NCI-H748 (cell line): ENCODE data around the gene RCAN1.
"Not testable (repeated sequence)": the region's sequence is repeated elsewhere in the genome, so short reads cannot be mapped to it uniquely, and the experiment has no call there.

Experiments used
- DNase-seq: peaks from one replicate; lab custom pipeline; 2025; ENCODE audit not compliant: unreplicated experiment; lab: John Stamatoyannopoulos, UW

Gene RCAN1

DNA sequence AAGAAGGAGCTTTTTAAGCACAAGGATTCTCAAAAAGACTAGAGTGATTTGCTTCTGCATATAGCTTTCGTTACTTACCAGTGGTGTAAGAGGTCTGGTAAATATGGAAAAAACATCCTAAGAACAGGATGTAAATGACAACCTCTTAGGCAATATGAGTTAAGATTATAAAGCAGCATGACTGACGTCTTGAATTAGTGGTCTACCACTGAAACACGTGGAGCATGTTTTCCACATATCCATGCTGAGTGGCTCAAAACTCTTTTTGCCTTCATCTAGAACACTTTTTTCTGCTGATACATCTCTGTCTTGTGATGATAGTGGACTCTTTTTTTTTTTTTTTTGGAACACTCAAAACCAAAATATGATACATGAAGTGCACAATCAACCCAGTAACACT, 44.6 kb downstream of the RCAN1 start:
- no peak for DNase-seq

- DNase-seq, result no peak
Measured at GRCh38 chr21:34569381-34569979, 45.4 kb downstream of the RCAN1 start.

DNA sequence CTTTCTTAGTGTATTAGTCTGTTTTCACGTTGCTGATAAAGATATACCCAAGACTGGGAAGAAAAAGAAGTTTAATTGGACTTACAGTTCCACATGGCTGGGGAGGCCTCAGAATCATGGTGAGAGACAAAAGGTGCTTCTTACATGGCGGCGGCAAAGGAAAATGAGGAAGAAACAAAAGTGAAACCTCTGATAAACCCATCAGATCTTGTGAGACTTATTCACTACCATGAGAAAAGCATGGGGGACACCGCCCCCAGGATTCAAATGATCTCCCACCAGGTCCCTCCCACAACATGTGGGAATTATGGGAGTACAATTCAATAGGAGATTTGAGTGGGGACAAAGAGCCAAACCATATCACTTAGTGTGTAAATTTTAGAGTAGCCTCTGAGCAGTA, 46.1 kb downstream of the RCAN1 start:
- DNase-seq, result not testable (repeated sequence)

GRCh38 chr21:34567604-34568155, 47.2 kb downstream of the RCAN1 start:
- DNase-seq, result no peak

GRCh38 chr21:34565238-34565637, 49.7 kb downstream of the RCAN1 start:
- DNase-seq, result no peak

DNA sequence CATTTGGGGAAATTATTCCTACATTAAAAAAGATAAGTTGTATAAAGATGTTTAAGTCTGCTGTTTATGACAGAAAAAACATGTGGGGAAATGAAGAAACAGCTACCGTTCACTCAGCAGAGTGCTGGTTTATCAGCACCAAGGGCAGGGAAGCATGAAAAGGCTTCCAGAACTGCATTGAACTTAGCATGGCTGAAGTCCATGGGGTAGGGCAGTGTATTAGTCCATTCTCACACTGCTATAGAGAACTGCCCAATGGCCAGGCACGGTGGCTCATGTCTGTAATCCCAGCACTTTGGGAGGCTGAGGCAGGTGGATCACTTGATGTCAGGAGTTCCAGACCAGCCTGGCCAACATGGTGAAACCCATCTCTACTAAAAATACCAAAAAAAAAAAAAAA, 51.5 kb downstream of the RCAN1 start:
- not testable (repeated sequence) for DNase-seq

GRCh38 chr21:34561806-34562205, 53.1 kb downstream of the RCAN1 start:
- no peak for DNase-seq

DNA sequence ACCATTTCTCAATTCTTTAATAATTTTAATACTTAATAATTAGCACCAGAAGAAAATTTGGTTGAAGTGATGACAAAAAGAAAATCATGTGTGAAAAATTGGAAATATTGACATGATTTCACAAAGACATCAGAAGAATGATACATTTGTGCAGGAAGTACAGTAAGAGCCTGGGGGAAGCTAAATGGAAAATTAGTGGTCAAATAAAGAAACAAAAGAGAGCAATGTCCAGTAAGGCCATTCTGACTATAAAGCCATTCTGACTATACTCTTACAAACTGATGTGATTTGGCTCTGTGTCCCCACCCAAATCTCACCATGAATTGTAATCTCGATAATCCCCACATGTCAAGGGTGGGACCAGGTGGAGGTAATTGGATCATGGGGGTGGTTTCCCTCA, 54.3 kb downstream of the RCAN1 start:
- DNase-seq, result no peak

DNA sequence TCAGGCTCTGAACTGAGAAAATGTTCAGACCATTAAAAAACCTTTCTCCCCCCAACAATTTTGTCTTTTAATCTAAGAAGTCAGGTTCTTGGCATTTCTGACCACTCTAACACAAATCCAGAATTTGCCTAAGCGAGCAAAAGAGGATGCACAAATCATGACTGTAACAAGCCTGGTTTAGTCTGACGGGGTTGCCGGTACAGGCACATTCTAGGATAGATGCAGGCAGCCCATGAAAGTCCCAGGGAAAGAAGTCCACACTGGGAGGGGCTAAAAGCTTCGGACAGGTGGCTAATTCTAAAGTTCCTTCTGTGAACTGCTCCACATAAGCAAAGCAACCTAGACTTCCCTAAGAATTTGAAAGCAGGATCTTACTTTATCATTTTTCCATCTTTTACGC, 54.9 kb downstream of the RCAN1 start:
- no peak for DNase-seq

DNA sequence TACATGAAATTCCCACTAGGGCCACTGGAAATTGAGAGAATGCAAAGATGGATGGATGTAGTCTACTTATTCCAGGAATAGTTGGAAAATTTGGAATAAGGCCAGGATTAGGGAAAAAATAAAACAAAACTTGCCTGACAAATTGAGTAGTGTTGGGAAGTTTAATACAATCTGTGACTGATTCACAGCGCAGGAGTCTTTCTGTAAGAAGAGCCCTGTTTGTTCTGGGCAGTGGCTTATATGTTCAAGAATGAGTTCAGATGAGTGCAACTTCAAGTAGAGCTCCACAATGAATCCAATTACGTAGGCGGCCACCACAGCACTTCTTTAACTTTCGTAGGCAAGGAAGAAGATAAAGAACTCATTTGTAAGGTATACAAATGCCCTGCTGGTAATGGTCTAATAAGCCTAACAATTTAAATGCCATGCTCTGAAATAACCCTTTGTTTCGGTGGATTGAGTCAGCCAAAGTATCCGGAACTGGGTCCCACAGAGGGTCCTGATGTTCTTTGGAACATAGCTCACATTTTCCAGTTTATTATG, 55.8 kb downstream of the RCAN1 start:
- DNase-seq, result no peak

- DNase-seq, result no peak
Measured at GRCh38 chr21:34558166-34558565, 56.7 kb downstream of the RCAN1 start.

- no peak for DNase-seq
Measured at GRCh38 chr21:34557261-34557660, 57.7 kb downstream of the RCAN1 start.

DNA sequence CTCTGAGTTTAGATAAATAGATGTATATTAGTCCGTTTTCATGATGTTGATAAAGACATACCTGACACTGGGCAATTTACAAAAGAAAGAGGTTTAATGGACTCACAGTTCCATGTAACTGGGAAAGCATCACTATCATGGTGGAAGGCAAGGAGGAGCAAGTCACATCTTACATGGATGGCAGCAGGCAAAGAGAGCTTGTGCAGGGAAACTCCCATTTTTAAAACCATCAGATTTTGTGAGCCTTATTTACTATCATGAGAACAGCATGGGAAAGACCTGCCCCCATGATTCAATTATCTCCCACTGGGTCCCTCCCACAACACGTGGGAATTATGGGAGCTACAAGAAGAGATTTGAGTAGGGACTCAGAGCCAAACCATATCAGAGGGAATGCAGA, 60.2 kb downstream of the RCAN1 start:
- not testable (repeated sequence) for DNase-seq

- DNase-seq, result no peak
Measured at GRCh38 chr21:34554227-34554626, 60.7 kb downstream of the RCAN1 start.

DNA sequence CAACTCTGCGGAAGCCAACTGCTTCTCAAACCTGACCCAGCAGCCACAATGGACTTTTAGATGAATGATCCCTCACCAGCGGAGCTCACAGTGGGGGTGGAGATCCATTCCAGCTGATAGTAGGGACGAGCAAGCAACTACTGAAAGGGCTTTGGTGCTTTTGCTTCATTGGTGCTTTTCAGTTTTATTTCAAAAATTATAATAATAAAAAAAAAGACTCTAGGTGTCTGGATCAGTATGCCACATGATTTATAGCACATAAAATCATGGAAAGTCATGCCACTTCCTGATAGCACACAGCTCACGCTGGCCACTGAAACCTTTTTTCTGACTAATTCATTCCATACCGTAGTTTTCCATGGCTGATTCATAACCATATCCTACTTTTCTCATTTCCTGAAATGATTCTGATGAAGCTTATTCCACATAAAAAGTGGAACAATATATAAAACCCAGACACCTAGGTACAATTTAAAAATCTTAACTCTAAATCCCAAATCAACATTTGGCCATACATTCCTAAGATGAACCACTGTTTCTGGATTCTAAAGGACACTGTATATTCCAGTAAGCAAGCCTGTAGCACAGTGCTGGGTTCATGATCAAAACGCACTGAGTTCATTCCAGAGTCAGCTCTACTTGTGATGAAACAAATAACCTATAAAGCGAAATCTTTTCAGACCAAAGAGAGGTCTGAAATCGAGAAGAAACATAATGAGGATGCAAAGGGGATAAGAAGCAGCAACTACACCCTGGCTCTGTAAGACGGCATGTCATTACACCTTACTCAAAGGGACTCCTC, 61.6 kb downstream of the RCAN1 start:
- no peak for DNase-seq

DNA sequence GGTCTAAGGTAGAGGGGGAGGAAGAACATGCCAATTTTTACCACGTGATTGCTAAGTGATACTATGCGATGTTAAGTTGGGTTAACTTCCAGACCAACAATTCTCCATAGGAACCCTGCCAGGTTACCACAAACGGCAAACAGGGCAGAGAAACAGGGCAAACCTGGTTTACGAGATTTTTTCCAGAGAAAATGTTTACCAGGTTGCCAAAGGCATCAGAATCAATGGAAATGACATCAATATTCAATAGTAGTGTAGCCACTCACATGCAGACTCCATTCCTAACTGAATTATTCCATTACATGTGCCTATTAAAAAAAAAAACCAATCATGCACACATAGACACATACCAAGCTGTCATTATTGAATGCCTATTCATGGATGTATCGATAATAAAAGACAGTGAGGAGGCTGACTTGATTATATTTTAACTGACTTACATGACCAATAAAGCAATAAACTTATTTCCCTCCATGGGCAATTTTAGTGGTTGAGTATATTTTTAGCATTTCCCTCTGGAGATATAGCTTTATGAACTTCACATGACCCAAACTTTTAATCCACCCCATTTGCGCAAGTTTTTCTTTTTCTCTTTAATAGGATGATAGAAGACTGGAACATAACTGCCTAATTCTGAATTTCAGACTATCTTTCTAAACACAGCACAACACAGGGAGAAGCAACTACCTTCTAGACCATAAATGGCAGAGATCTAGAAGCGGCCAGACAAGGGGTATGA, 62.4 kb downstream of the RCAN1 start:
- no peak for DNase-seq

DNA sequence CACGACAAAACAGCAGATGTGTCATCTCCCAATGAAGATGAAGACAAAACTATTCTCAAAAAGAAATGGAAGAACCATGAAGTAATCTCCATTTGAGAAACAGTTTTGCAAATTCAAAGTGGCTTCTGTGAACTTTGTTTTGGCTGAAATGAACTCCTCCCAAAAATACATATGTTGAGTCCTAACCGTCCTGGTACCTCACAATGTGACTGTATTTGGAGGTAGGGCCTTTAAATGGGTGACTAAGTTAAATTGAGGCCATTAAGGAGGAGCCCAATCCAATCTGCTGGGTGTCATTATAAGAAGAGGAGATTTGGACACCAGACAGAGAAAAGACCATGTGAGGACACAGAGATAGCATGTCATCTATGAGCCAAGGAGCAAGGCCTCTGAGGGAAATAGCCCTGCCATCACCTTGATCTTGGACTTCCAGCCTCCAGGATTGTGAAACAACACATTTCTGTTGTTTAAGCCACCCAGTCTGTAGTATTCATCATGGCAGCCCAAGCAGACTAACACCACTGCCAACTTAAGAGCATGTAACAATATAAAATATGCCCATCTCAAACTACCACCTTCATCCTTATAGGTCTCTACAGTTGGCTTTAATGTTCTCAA, 64.6 kb downstream of the RCAN1 start:
- no peak for DNase-seq

GRCh38 chr21:34548781-34549376, 66.0 kb downstream of the RCAN1 start:
- peak; percentile 18 for DNase-seq

- no peak for DNase-seq
Measured at GRCh38 chr21:34546542-34546941, 68.4 kb downstream of the RCAN1 start.

DNA sequence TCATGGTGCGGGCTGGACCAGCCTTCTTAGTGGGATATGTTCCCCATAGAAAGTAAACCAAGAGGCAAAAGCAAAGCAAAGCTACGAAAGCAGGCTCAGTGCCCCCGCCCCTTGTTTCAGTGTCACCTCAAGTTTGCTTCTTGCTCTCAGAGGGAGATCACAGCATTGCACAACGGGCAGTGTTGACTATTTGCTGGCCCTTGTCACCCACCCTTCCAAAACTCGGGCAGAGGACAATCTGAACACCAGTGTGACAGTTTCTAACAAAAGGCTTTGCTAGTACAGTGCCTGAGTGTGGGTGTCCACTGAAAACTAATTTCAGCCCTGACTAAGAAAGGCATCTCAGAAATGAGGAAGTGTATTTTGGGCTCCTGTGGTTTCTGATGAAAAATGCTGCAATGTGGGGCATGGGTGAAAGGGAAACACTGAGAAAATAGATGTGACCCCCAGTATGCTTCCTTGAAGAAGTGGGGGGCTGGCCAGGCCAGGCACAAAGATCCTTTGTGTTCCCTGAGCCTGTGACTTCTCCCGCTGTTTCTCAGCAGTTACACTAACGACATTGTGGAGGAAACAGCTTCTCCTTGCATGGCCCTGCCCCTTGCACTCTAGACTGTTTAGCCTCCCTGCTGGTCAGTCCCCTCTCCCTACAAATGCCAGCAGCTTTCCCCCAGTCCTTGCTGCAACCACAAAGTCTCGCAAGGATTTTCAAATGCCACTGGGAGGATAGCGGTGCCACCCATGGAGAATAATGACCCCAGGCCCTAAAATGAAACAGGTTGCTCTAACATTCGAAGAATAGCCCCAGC, 69.6 kb downstream of the RCAN1 start:
- DNase-seq, result no peak
